Stimulated activated CD4-positive, alpha-beta T cell treated with anti-CD3 and anti-CD28 coated beads, Interleukin-2, amount 100 ng/mL, for 24 hours (primary cell): ENCODE data around the gene MAP2K2.

Experiments used
- DNase-seq, 2 donors: peaks; one replicate each; pipeline ENCODE4 v3.0.0-alpha.2; 2020

MAP2K2 gene

DNA sequence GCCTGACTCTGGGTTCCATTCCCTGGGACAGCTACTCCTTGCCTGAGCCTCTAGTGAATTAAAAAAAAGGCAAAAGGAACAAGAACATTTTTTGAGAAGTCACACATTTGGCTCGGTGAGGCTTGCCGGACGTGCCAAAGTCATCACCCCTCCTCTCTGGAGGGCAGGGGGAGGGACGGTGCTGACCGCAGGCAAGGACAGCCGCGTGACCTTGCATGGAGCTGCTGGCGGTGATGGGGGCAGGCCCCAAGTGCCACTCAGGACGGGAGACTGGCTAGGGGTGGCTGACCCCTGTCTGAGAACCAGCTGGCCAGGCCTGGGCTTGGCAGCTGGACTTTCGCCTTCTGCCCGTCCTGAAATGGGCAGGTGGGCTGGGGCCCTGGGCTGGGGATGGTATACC lies 26.4 kb downstream of the MAP2K2 start:
- no peak for DNase-seq

GRCh38 chr19:4096049-4096892 lies 27.7 kb downstream of the MAP2K2 start:
- DNase-seq: no peak

GRCh38 chr19:4095488-4095844 lies 28.5 kb downstream of the MAP2K2 start:
- no peak for DNase-seq

GRCh38 chr19:4094761-4095487 lies 29.0 kb downstream of the MAP2K2 start:
- no peak for DNase-seq

DNA sequence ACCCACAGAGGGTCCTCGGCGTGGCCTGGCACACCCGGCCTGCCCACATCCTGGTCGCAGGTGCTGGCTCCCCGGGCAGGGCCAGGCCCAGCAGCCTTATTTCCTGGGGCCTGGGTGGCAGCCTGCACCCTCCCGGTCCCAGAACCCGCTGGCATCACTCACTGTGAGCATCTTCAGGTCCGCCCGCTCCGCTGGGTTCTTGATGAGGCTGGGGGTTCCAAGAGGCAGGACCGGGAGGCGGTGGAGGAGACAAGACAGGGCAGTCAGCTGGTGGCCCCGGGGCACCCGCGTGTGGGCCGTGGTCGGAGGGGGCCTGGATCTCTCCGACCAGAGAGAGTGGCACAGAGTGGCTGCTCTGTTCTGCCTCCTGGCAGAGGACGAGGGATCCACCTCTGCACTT lies 29.6 kb downstream of the MAP2K2 start:
- DNase-seq: no peak

- no peak for DNase-seq
Measured at GRCh38 chr19:4093643-4094175, 30.2 kb downstream of the MAP2K2 start.

DNA sequence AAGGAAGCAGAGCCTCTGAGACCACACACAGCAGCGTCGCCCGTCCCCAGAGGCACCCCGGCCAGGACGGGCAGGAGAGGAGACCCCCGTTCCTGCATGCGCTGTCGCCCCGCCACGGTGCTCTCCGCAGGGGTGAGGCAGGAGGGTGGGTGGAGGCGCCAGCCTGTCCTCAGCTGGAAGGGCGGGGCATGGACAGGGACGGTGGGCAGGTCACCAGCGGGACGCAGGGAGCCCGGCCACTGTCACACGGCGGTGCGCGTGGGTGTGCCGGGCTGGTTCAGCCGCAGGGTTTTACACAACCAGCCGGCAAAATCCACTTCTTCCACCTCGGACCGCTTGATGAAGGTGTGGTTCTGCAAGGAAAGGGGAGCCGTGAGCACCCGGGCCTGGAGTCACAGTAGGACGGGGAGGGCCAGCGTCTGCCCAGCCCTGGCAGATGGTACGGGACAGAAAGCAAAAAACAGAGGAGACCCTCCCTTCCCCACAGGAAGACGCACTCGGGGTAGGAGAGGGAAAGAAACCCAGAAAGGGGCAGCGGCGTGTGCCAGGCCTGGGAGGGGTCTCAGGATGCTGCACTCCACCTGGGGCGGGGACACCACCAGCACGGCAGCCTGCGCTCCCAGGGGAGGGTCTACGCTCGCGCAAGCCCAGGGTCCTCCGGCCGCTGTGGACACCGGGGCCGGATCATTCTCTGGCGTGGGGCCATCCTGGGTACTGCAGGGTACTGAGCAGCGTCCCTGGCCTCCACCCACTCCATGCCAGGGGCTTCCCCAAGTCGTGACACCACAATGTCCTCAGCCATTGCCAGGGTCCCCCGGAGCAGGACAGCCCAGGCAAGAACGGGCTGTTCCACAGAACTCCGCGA lies 33.3 kb downstream of the MAP2K2 start:
- DNase-seq: no peak

GRCh38 chr19:4089946-4090345 lies 34.0 kb downstream of the MAP2K2 start:
- DNase-seq: no peak

GRCh38 chr19:4089400-4089908 lies 34.5 kb downstream of the MAP2K2 start:
- DNase-seq: peak; percentile 49 to 60

DNA sequence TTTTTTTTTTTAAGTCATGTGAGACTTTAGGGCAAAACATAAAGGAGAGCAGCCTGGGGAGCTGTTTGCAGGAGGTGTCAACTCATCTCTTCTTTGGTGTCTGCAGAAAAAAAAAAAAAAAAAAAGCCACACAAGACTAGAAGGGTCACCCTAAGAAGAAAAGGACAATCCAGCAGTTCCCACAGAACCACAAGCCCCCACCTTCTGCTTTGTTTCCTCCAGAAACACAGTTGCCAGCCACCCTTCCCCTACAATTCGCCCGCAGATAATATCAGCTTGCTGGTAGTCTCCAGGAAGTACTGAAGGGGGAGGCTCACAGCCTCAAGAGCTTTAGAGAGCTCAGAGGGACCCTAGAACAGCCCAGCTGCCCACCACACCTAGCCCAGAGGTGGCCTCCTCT lies 34.9 kb downstream of the MAP2K2 start:
- DNase-seq: peak; percentile 27 to 30

- DNase-seq: no peak
Measured at GRCh38 chr19:4087787-4088679, 35.9 kb downstream of the MAP2K2 start.

DNA sequence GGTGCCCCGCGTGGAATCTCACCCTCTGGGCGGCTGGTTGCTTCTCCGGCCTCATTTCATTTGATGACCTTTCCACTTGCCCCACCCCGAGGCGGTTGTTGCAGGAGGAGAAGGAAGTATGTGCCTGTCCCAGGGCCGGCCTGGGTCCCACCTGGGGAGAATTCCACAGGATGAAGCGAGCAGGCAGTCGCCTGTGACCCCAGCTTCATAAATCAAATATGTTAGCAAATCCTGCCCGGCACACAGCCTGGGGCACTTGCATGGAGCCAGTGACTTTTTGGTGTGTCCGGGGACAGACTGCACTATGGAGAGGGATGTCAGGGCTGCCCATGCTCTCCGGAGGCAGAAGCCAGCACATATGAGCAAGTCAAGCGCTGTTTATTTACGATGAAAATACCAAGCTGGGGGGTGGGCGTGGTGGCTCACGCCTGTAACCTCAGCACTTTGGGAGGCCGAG lies 37.5 kb downstream of the MAP2K2 start:
- DNase-seq: no peak

DNA sequence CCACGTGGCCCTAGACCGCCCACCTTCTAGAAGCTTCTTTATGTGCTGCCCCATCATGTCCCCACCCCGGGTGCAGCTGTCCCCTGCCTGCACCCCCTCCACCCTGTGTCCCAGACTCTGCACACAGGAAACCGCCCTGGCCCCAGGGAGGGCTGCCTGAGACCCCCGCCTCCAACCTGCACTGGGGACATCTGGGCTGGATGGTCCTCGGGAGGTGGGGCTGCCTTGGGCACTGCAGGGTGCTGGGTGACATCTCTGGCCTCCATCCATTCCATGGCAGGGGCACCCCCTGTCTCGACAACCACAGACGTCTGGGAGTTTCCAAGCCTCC lies 39.4 kb downstream of the MAP2K2 start:
- no peak for DNase-seq

DNA sequence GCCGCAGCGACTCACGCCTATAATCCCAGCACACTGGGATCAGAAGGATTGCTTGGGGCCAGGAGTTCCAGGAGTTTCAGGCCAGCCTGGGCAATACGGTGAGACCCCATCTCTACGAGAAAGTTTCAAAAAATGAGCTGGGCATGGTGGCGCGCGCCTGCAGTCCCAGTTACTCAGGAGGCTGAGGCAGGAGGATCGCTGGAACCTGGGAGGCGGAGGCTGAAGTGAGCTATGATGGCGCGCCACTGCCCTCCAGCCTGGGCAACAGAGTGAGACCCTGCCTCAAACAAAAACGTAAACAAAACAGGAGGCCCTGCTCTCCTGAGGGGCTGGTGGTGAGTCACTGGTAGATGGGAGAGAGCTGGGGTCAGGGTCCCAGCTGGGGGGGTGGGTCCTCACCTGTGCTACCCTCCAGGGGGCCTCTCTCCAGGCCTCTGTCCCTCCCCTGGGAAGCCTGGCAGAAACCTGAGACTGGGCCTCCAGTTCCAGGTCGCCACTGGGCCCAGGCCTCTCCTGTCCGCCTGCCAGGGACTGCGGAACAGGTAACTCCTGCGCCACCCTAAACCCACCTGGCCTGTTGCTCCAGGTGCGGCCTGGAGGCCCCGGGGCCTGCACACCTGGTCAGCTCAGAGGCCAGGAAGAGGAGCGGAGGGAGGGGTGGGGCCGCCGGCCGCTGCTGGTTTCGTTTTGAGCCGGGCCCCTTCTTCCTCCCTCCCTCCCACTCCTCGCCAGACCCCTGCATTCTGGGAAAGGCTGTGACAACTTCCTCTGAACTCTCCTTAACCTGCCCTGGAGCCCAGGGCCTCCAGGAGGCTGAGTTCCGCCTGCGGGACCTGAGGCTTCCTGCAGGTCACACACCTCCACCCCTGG lies 40.0 kb downstream of the MAP2K2 start:
- no peak for DNase-seq

- DNase-seq: no peak
Measured at GRCh38 chr19:4082172-4082571, 41.8 kb downstream of the MAP2K2 start.

GRCh38 chr19:4081441-4082129 lies 42.3 kb downstream of the MAP2K2 start:
- DNase-seq: no peak

GRCh38 chr19:4080473-4080872 lies 43.4 kb downstream of the MAP2K2 start:
- DNase-seq: no peak

GRCh38 chr19:4077800-4078684 lies 45.9 kb downstream of the MAP2K2 start:
- DNase-seq: peak; percentile 58 to 64

DNA sequence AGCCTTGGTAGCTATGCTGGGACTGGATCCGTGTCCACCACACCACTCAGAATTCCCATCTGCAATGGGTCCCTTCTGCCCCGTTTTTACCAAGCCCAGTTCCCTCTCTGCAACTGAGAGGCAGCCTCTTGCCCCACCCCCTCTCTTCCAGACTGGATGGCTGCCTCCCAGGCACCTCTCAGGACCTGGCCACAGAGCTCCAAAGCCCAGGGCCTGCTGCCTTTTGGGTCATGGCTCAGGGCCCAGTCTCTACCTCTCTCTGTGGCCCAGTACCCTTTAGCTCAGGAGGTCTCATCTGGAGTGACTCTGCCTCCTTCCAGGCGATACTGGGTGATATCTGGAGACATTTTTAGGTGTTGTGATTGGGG lies 46.9 kb downstream of the MAP2K2 start:
- no peak for DNase-seq
